Thoracic aorta (tissue), 2 donors: ENCODE measurements around the gene BTRC. TPM values are rescaled to one million over a fixed set of nuclear protein-coding genes. Genes with fewer than 3 reads are reported as not detected.
A peak's percentile ranks its signal among the peaks of the same experiment; 100 is the strongest.

Source experiments
- ATAC-seq: fragments of 150-250 bp; one replicate; pipeline ENCODE4 v1.8.0; 2017; ENCODE audit warnings: low read depth; ENCODE audit not compliant: insufficient number of reproducible peaks, low FRiP score
- DNase-seq: peaks from one replicate; pipeline ENCODE4 v3.0.0-alpha.2; 2020; ENCODE audit warnings: low spot score
- H3K27ac ChIP-seq, 2 donors: fragments of 200-600 bp; sonication (generic); 1 replicate in 1 of 2; 2 replicates in 1 of 2; pipeline ENCODE4 v1.5.1; 2016; ENCODE audit warnings: mild to moderate bottlenecking in 2 of 2, moderate library complexity in 2 of 2
- H3K27me3 ChIP-seq: fragments of 200-600 bp; sonication (generic); replicated peaks from 2 replicates; pipeline ENCODE4 v1.6.0; 2016; ENCODE audit warnings: mild to moderate bottlenecking; ENCODE audit not compliant: insufficient read depth
- H3K36me3 ChIP-seq: fragments of 200-600 bp; sonication (generic); one replicate; pipeline ENCODE4 v1.5.1; 2016
- H3K4me1 ChIP-seq, 2 donors: fragments of 200-600 bp; sonication (generic); 1 replicate in 1 of 2; 2 replicates in 1 of 2; pipeline versions ENCODE4 v1.5.1 to v1.6.0; 2016; ENCODE audit warnings: low read depth in 2 of 2, mild to moderate bottlenecking in 1 of 2; ENCODE audit not compliant: control insufficient read depth in 1 of 2
- H3K4me3 ChIP-seq: fragments of 200-600 bp; sonication (generic); 2 replicates; pipeline ENCODE4 v1.5.1; 2016; ENCODE audit warnings: mild to moderate bottlenecking
- H3K9me3 ChIP-seq: fragments of 200-600 bp; sonication (generic); 2 replicates; pipeline ENCODE4 v1.5.1; 2016
- CTCF ChIP-seq: fragments of 200-600 bp; sonication (generic); IDR thresholded peaks from one replicate; pipeline ENCODE4 v1.5.1; 2019; ENCODE audit warnings: antibody characterized with exemption
- total RNA-seq, 2 donors: library from RNA; depleted of rRNA; stranded (reverse); fragments of >200 nt; gene quantifications; one replicate each; pipeline versions ENCODE4 v1.1.0 to v1.2.3, GENCODE V29; 2016

Gene BTRC
- total RNA-seq, 2 donors from 2014 or later: 8.4 to 12.9 TPM

- Histone ChIP-seq H3K27ac (no peak overlapping the region), H3K36me3 (no peaks in the 10 kb centered on the region), H3K27me3 (no peaks in the 10 kb centered on the region), H3K4me3 (no peak overlapping the region), H3K9me3 (no peaks in the 10 kb centered on the region), H3K4me1 (peaks cover 2 to 8% of the 10 kb centered on the region in 2 donors)
- TF ChIP-seq CTCF: no peak
- ATAC-seq (no peak), DNase-seq (peak; percentile 13)
Measured at GRCh38 chr10:101397140-101397539, 43.2 kb downstream of the BTRC start.

- no peak overlapping the region for H3K4me3 ChIP-seq
- no peaks in the 10 kb centered on the region for H3K36me3 ChIP-seq
- H3K9me3 ChIP-seq: no peaks in the 10 kb centered on the region
- H3K27ac ChIP-seq: no peak overlapping the region
- no peak for DNase-seq
- peaks cover 2 to 8% of the 10 kb centered on the region in 2 donors for H3K4me1 ChIP-seq
- TF ChIP-seq CTCF: no peak
- no peak for ATAC-seq
- no peaks in the 10 kb centered on the region for H3K27me3 ChIP-seq
Measured at GRCh38 chr10:101400585-101400984, 46.6 kb downstream of the BTRC start.

GRCh38 chr10:101402711-101403110, 48.7 kb downstream of the BTRC start:
- DNase-seq: no peak
- Histone ChIP-seq H3K4me3 (no peak overlapping the region), H3K27ac (no peak overlapping the region), H3K36me3 (no peaks in the 10 kb centered on the region), H3K4me1 (no peaks in the 10 kb centered on the region), H3K27me3 (no peaks in the 10 kb centered on the region), H3K9me3 (no peaks in the 10 kb centered on the region)
- TF ChIP-seq CTCF: no peak
- ATAC-seq: no peak

- H3K36me3 ChIP-seq: no peaks in the 10 kb centered on the region
- no peaks in the 10 kb centered on the region for H3K27me3 ChIP-seq
- no peak for TF ChIP-seq CTCF
- H3K27ac ChIP-seq: no peak overlapping the region
- no peak for DNase-seq
- no peaks in the 10 kb centered on the region for H3K4me1 ChIP-seq
- no peak for ATAC-seq
- no peaks in the 10 kb centered on the region for H3K9me3 ChIP-seq
- H3K4me3 ChIP-seq: no peak overlapping the region
Measured at GRCh38 chr10:101403161-101403560, 49.2 kb downstream of the BTRC start.

- Histone ChIP-seq H3K4me1 (no peaks in the 10 kb centered on the region), H3K27me3 (no peaks in the 10 kb centered on the region), H3K9me3 (no peaks in the 10 kb centered on the region), H3K36me3 (peaks cover 2% of the 10 kb centered on the region), H3K27ac (no peak overlapping the region), H3K4me3 (no peak overlapping the region)
- no peak for TF ChIP-seq CTCF
- ATAC-seq (no peak), DNase-seq (no peak)
Measured at GRCh38 chr10:101405001-101405400, 51.0 kb downstream of the BTRC start.
